ENCODE results near the gene SPOCK2. TPM values are rescaled to one million over a fixed set of nuclear protein-coding genes. Genes with fewer than 3 reads are reported as not detected.

Gene SPOCK2
- polyA plus RNA-seq, 3 donors: 0.20 to 1.6 (median 0.45) TPM

- DNase-seq: no peak
- Histone ChIP-seq H3K27ac (ENCODE audit: low read depth in 1 of 2, low read length in 2 of 2) (no peak overlapping the region), H3K4me2 (replicated peaks; ENCODE audit: extremely low read depth, low read length, poor library complexity, severe bottlenecking) (no peak overlapping the region), H4K20me1 (ENCODE audit: insufficient read depth, low read length) (no peaks in the 10 kb centered on the region), H3K9ac (ENCODE audit: insufficient read depth, low read length, poor library complexity, severe bottlenecking) (no peak overlapping the region), H3K36me3 (replicated peaks in 1 of 2; ENCODE audit: control insufficient read depth in 1 of 2, insufficient read depth in 2 of 2, low read length in 2 of 2) (no peaks in the 10 kb centered on the region), H3K9me3 (replicated peaks in 1 of 2; ENCODE audit: control insufficient read depth in 1 of 2, insufficient read depth in 1 of 2, low read length in 2 of 2) (peaks cover 0 to 2% of the 10 kb centered on the region in 2 donors), H2AFZ (ENCODE audit: insufficient read depth, low read depth, low read length, poor library complexity, severe bottlenecking) (no peak overlapping the region), H3K4me1 (ENCODE audit: control insufficient read depth in 1 of 2, insufficient read depth in 2 of 2, low read length in 2 of 2) (no peaks in the 10 kb centered on the region), H3K79me2 (ENCODE audit: insufficient read depth, low read length) (no peaks in the 10 kb centered on the region), H3K4me3 (replicated peaks in 1 of 3; ENCODE audit: low read depth in 2 of 3, low read length in 3 of 3) (no peak overlapping the region), H3K27me3 (ENCODE audit: control insufficient read depth in 2 of 2, insufficient read depth in 2 of 2, low read length in 2 of 2) (no peaks in the 10 kb centered on the region)
- Mint-ChIP-seq H3K4me3 (no peak overlapping the region), H3K9me3 (peaks cover 0 to 3% (median under 1%) of the 10 kb centered on the region in 7 donors), H3K4me1 (no peaks in the 10 kb centered on the region), H3K27me3 (ENCODE audit: low read depth in 3 of 3) (no peaks in the 10 kb centered on the region), H3K36me3 (no peaks in the 10 kb centered on the region), H3K27ac (peak overlapping the region in 2 of 7 donors; percentile 32 to 50)
- intact Hi-C loops (cut with micrococcal nuclease): no loop called here
- 94% methylated on average over 16 of the region's 18 CpGs for WGBS (ENCODE audit: insufficient coverage)
- no peak for TF ChIP-seq CTCF (IDR thresholded peaks at IDR 0.05)
These were observed 21.8 kb downstream of the SPOCK2 start for GRCh38 chr10:72066318-72067284.

- Histone ChIP-seq H3K9ac (ENCODE audit: insufficient read depth, low read length, poor library complexity, severe bottlenecking) (no peak overlapping the region), H3K4me3 (replicated peaks in 1 of 3; ENCODE audit: low read depth in 2 of 3, low read length in 3 of 3) (no peak overlapping the region), H3K4me1 (ENCODE audit: control insufficient read depth in 1 of 2, insufficient read depth in 2 of 2, low read length in 2 of 2) (no peaks in the 10 kb centered on the region), H3K79me2 (ENCODE audit: insufficient read depth, low read length) (no peaks in the 10 kb centered on the region), H3K27ac (ENCODE audit: low read depth in 1 of 2, low read length in 2 of 2) (no peak overlapping the region), H3K27me3 (ENCODE audit: control insufficient read depth in 2 of 2, insufficient read depth in 2 of 2, low read length in 2 of 2) (no peaks in the 10 kb centered on the region), H3K4me2 (replicated peaks; ENCODE audit: extremely low read depth, low read length, poor library complexity, severe bottlenecking) (no peak overlapping the region), H3K36me3 (replicated peaks in 1 of 2; ENCODE audit: control insufficient read depth in 1 of 2, insufficient read depth in 2 of 2, low read length in 2 of 2) (no peaks in the 10 kb centered on the region), H2AFZ (ENCODE audit: insufficient read depth, low read depth, low read length, poor library complexity, severe bottlenecking) (no peak overlapping the region), H3K9me3 (replicated peaks in 1 of 2; ENCODE audit: control insufficient read depth in 1 of 2, insufficient read depth in 1 of 2, low read length in 2 of 2) (no peaks in the 10 kb centered on the region), H4K20me1 (ENCODE audit: insufficient read depth, low read length) (no peaks in the 10 kb centered on the region)
- intact Hi-C loops (cut with micrococcal nuclease): no loop called here
- DNase-seq: no peak
- no peak overlapping the region for H3K27ac Mint-ChIP-seq
- no peaks in the 10 kb centered on the region for H3K4me1 Mint-ChIP-seq
- 95% methylated on average over 11 of the region's 13 CpGs for WGBS (ENCODE audit: insufficient coverage)
- H3K4me3 Mint-ChIP-seq: no peak overlapping the region
- no peaks in the 10 kb centered on the region for H3K36me3 Mint-ChIP-seq
- TF ChIP-seq CTCF (IDR thresholded peaks at IDR 0.05): no peak
- H3K9me3 Mint-ChIP-seq: no peaks in the 10 kb centered on the region
- H3K27me3 Mint-ChIP-seq (ENCODE audit: low read depth in 3 of 3): peaks cover 0 to 1% (median 0%) of the 10 kb centered on the region in 3 donors
These were observed 22.8 kb downstream of the SPOCK2 start for GRCh38 chr10:72065439-72066025.
